Activated T-cell treated with anti-CD3 and anti-CD28 coated beads, Interleukin-2, amount 50 U/mL, for 48 hours (primary cell): ENCODE data around the gene NECTIN2.
"Not testable (repeated sequence)": the region's sequence is repeated elsewhere in the genome, so short reads cannot be mapped to it uniquely, and the experiment has no call there.

Experiments
- DNase-seq, 2 experiments: peaks; one replicate each; pipeline ENCODE4 v3.0.0-alpha.2; 2020

The NECTIN2 gene

DNA sequence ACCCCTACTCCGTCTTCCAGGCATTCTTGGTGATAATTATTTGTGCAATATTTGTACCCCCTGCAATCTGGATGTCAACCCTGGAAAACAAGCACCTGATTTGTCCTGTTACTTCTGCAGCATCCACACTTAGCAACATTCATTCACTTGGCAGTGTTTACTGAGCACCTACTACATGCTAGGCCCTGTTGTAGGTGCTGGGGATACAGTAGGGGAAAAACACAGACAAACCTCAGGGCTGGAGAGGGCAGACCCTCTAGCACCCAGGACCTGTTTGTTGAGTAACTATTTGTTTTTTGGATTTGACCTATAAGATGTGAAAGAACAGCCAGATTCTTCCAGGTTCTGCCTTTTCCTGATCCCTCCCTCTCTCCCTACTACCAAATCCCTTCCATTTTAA, 9.5 kb downstream of the NECTIN2 start:
- DNase-seq = no peak

DNA sequence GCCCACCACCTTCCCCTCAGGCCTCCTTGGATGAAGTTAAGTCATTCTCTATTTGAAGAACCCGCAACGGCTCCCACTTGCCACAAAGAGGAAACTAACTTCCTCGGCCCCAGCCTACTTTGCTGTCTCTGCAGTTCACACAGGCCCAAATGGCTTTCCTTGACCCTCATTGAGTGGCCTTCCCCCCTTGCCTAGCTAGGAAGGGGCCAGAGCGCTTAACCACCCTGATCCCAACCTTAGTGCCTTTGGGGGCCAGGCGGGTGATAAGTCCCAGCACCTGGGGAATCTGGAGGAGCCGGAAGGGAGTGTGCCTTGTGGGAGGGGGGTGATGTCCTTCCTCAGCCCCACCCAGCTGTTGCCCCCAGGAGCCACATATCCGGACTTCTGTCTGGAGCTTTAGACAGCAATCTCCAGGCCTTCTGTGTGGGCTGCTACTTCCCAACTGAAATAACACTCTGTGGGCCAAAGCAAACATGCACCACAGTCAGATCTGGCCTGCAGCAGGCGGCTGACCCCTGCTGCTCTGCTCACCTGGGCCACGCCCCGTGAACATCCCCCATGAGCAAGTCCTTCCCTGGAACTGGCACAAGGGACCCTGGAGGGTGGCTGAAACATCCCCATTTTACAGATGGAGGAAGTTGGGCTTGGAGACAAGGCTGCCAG, 10.5 kb downstream of the NECTIN2 start:
- no peak for DNase-seq

DNA sequence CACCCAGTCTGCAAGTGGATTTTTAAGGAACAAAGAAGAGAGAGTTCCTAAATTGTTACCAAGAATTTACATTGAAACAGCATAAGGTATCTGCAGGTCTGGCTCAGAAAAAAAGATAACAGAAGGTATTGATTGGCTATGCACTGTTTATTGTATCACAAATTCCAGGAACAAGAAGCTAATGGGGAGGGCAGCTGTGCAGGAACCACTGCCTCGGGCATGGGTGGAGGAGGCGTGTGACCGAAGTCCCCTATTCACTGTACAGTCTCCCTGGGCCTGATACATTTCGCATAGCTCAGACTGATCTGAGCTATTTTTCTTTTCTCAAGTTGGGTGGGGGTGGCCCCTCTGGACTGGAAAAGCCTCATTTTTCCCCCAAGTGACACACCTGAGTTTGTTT, 11.7 kb downstream of the NECTIN2 start:
- no peak for DNase-seq

DNA sequence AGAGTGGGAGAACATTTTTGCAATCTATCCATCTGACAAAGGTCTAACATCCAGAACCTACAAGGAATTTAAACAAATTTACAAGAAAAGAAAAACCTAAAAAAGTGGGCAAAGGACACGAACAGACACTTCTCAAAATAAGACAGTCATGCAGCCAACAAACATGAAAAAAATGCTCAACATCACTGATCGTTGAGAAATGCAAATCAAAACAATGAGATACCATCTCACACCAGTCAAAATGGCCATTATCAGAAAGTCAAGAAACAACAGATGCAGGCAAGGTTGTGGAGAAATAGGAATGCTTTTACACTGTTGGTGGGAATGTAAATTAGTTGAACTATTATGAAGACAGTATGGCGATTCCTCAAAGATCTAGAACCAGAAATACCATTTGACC, 15.5 kb downstream of the NECTIN2 start:
- not testable (repeated sequence) for DNase-seq

DNA sequence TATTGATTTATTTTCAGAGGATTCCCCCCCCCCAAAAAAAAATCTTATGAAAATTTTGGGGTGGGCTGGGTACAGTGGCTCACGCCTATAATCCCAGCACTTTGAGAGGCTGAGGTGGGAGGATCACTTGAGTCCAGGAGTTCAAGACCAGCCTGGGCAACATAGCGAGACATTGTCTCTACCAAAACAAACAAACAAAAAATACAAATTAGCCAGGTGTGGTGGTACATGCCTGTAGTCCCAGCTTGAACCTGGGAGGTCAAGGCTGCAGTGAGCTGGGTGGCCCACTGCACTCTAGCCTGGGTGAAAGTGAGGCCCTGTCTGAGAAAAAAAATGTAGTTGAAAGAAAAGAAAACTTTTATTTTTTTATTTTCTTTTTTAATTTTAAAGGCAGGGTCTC, 17.9 kb downstream of the NECTIN2 start:
- no peak for DNase-seq

DNA sequence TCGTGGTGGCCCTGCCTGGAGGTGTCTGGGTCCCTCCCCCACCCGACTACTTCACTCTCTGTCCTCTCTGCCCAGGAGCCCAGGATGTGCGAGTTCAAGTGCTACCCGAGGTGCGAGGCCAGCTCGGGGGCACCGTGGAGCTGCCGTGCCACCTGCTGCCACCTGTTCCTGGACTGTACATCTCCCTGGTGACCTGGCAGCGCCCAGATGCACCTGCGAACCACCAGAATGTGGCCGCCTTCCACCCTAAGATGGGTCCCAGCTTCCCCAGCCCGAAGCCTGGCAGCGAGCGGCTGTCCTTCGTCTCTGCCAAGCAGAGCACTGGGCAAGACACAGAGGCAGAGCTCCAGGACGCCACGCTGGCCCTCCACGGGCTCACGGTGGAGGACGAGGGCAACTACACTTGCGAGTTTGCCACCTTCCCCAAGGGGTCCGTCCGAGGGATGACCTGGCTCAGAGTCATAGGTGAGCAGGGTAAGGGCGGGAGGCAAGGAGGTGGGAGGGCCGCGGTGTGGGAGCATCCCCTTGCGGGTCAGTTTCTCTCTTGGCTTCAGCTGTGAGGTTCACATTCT, 19.2 kb downstream of the NECTIN2 start:
- no peak for DNase-seq

DNA sequence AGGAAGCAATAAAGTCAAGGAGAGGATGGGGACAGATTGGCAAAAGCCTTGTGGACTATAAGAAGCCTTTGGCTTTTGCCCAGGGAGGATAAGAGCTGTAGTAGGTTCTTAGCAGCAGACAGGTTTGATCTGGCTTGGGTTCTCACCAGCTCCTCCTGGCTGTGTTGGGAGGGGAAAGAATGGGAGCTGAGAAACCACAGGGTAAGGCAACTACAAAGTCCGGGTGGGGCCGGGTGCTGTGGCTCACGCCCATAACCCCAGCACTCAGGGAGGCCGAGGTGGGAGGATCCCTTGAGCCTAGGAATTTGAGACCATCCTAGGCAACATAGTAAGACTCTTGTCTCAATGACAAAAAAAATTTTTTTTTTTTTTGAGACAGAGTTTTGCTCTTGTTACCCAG, 20.6 kb downstream of the NECTIN2 start:
- DNase-seq = no peak

DNA sequence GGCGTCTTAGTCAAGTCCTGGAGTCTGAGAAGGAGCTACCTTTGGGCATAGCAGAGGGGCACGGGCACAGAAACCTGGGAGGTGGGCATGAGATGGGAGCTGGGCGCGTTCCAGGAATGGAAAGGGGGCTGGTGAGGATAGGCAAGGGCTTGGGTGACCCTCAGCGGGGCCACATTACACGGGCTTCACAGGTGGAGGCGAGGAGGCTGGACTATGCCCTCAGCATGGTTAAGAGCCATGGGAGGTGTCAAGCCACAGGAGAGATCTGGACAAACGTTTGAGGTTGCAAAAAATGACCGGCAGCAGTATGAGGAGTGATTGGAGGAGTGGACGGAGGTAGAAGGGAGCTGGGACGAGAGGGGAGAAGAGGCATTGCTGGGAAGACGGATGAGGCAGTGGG, 21.5 kb downstream of the NECTIN2 start:
- DNase-seq = no peak

DNA sequence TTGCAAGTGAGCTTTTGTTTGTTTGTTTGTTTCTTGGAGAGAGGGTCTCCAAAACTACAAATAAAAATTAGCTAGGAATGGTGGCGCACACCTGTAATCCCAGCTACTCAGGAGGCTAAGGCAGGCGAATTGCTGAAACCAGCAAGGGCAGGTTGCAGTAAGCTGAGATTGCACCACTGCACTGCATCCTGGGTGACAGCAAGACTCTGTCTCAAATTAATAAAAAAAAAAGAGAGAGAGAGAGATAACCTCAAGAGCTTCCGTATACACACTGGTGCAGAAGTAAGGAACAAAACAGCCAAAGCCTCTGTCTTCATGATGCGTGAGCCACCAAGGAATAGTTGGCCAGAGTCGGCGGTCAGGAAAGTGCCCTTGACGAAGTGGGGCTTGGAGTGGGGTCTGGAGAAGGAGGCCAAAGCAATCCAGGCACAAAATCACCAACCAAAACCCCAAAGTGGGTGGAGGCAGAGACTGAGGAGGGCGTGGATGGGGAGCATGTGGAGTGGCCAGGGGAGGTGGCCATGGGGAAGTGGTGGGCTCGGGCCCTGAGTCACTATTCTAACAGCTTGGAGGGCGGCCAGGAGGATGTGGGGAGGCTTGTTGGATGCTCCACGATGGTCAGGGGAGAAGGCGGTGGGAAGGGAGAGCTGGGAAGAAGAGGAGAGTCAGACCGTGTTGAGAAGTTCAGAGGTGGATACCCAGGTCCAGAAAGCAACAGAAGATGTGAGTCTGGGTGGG, 23.8 kb downstream of the NECTIN2 start:
- DNase-seq = no peak

DNA sequence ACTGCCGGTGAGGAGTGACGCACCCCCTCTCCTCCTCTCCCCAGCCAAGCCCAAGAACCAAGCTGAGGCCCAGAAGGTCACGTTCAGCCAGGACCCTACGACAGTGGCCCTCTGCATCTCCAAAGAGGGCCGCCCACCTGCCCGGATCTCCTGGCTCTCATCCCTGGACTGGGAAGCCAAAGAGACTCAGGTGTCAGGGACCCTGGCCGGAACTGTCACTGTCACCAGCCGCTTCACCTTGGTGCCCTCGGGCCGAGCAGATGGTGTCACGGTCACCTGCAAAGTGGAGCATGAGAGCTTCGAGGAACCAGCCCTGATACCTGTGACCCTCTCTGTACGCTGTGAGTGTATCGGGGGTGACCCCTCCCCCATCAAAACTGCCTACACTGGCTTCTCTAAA, 25.7 kb downstream of the NECTIN2 start:
- DNase-seq = no peak

DNA sequence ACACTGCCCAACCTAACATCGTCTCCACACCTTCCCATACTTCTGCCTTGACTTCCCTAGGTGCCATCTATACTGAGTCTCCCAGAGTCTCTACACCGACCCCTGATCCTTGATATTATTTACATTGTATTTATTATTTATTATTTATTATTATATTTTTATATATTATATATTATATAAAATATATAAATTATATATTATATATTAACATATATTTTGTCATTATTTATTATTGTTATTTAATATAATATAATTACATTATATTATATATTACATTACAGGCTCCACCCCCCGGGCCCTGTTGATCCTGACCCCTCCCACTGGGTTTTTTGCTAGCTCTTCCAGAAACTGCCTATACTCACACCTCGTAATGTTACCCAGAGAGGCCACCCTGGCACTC, 26.6 kb downstream of the NECTIN2 start:
- no peak for DNase-seq

DNA sequence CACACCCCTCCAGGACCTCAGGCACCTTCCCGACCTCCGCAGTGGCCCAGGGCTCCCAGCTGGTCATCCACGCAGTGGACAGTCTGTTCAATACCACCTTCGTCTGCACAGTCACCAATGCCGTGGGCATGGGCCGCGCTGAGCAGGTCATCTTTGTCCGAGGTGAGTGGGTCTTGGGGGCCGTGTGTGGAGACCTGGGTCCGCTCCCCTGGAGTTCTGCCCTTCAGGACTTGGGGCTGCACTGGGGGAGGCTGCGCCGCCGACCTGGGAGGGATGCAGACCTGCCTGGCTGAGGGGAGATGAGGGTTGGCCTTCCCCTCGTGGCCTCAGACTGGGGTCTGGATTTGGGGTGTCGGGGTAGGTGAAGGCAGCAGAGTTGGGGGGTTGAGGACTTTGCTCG, 28.2 kb downstream of the NECTIN2 start:
- DNase-seq = no peak

DNA sequence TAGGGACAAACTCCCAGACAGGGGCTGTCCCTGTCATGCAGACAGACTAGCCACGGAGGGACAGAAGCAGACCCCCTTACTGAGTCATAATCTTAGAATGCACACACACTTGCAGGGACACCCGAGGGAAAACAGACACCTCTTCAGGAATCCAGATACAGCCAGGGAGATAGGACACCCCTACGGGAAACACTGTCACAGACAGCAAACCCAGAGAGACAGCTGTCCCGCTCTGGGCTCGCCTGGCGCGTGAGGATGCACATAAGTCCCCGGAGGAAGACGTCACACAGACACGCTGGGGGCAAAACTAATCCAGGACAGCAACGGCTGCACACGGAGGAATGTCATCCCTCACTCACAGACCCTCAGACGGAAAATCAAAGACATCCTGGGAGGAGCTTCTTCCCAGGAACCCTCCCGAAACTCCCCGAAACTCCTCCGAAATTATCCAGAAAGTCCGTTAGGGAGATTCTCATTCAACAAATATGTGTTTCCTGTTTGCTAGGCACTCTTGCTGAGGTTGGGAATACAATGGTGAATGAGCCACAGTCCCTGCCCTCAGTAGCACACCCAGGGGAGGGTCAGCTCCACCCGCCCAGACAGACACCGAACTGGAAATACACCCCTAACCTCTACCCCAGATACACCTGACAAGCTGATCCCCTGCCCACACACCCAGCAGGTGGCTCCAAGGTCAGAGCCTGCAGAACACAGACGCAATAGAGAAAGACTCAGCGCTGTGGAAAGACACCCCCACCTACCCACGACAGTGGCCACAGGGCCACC, 29.8 kb downstream of the NECTIN2 start:
- DNase-seq = no peak

DNA sequence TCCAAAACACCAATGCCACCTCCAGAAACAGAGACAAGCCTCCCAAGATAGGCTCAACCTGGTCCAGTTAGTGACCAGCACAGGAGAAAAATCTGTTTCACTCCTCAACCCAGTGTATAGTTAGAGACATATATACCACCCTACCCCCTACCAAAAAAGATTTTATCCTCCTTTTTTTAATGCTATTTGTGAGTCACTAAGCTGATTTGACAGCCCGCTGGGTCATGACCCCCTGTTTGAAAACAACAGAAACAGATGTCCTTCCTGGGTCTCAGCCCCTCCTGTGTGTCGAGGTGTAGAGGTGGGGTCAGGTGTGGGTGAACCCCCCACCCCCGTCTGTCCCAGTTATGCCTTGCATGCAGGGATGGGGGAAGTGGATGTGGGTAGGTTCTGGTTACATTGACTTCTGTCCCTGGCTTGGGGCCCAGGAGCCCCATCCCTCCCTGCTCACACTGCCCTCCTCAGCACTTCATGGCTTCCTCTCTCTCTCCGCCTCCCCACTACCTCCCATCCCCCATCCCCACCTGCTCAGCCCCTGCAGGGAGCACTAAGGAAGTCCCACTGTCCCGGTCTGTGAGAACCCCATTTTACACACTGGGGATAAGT, 30.9 kb downstream of the NECTIN2 start:
- DNase-seq = no peak

DNA sequence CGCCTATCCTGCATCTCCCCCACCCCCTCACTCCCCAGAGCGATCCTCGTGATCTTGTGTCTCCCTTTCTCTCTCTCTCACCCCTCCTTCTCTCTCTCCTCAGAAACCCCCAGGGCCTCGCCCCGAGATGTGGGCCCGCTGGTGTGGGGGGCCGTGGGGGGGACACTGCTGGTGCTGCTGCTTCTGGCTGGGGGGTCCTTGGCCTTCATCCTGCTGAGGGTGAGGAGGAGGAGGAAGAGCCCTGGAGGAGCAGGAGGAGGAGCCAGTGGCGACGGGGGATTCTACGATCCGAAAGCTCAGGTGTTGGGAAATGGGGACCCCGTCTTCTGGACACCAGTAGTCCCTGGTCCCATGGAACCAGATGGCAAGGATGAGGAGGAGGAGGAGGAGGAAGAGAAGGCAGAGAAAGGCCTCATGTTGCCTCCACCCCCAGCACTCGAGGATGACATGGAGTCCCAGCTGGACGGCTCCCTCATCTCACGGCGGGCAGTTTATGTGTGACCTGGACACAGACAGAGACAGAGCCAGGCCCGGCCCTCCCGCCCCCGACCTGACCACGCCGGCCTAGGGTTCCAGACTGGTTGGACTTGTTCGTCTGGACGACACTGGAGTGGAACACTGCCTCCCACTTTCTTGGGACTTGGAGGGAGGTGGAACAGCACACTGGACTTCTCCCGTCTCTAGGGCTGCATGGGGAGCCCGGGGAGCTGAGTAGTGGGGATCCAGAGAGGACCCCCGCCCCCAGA, 32.2 kb downstream of the NECTIN2 start:
- DNase-seq = no peak

DNA sequence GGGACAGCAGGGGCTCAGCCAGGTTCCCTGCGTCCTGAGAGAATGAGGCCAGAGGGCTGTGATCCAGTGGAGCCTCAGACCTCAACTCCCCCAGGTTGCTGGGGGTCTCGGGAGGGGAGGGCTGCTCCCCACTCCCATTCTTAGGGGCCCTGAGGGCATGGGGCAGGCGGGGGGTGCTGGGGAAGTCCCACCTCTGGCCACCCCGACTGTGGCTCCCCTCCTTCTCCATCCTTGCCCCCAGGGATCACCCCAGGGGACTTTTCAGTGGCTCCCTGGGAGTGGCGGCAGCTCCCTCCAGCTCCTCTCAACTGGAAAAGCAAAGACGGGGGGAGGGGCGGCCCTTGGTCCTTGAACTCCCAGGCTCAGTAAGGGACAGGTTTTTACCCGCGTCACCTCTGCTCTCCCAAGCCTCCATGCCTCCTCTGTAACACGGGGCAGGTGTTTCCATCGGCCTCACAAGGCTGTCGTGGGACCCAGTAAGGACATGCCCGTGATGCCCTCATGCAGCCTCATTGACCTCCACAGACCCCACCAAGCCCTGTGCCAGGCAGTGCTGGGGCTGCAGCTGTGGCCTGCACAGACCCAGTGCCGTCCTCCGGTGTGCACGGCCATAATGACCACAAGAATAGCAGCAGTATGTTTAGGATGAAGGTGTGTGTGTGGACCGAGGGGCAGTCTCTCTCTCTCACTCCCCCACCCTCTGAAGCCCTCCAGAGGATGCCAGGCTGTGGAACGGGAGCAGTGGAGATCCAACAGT, 33.4 kb downstream of the NECTIN2 start:
- DNase-seq = no peak

DNA sequence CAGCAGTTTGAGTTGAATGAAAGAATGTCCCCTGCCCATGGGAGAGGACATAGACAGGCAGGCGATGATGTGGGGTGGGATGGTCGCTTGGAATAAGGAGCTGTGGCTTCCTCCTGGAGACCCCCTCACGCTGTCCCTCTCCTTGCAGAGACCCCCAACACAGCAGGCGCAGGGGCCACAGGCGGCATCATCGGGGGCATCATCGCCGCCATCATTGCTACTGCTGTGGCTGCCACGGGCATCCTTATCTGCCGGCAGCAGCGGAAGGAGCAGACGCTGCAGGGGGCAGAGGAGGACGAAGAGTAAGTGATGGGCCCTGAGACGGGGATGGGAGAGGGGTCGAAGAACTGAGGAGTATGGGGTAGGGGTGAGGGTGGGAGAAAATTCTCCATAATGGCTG, 36.0 kb downstream of the NECTIN2 start:
- DNase-seq = no peak

DNA sequence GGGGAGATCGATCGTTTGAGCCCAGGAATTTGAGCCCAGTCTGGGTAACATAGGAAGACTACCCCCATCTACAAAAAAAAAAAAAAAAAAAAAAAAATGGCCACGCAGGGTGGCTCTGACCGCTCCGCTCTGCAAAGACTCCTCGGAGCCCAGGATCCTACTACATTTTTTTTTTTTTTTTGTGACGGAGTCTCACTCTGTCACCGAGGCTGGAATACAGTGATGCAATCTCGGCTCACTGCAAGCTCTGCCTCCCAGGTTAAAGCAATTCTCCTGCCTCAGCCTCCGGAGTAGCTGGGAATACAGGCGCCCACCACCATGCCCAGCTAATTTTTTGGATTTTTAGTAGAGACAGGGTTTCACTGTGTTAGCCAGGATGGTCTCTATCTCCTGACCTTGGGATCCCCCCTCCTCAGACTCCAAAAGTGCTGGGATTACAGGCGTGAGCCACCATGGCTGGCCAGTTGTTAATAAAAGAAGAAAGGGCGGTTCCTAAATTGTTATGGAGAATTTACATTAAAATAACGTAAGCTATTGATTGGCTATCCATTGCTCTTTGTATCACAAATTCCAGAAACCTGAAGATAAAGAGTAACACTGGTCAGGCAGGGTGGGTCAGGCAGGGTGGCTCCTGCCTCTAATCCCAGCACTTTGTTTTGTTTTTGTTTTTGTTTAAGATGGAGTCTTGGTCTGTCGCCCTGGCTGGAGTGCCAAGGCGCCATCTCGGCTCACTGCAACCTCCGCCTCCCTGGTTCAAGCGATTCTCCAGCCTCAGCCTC, 36.7 kb downstream of the NECTIN2 start:
- DNase-seq = not testable (repeated sequence)

DNA sequence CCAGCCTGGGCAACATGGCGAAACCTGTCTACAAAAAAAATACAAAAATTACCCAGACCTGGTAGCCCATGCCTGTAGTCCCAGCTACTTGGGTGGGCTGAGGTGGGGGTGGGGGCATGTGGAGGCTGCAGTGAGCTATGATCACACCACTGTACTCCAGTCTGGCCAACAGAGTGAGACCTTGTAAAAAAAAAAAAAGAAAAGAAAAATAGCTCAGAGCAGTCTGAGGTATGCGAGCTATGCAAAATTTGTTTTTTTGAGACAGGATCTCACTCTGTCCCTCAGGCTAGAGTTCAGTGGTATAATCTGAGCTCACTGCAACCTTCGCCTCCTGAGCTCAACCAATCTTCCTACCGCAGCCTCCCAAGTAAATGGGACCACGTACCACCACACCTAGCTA, 37.8 kb downstream of the NECTIN2 start:
- DNase-seq = no peak

DNA sequence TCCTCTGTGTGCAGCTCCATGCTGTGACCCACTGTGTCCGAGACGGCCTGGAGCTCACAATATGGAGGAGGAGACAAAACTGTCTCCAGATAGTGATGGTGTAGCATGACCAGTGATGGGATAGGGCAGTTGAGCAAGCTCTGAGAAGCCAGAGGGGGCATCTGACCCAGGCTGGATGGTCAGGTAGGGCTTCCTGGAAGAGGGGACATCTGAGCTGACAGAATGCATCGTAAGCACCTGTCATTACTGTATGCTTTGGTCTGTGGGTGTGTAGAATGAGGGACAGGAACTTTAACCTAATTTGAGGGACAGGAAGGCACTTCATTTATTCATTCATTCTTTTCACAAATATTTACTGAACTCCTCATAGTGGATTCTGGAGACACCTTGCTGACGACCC, 38.5 kb downstream of the NECTIN2 start:
- no peak for DNase-seq

DNA sequence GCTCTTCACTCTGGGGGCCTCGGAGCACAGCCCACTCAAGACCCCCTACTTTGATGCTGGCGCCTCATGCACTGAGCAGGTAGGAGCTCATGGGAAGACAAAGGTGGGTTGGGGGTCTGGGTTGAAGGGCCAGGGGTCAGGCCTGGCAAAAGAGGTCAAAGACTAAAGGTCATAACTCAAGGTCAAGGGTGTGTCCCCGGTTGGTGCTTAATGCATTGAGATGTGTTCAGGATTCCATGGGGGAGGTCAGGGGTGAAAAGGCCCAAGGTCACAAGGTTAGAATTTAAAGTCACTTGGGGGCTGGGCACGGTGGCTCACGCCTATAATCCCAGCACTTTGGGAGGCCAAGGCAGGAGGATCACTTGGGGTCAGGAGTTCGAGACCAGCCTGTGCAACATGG, 40.0 kb downstream of the NECTIN2 start:
- DNase-seq = no peak
